Activated CD4-positive, CD25-positive, alpha-beta regulatory T cell treated with anti-CD3 and anti-CD28 coated beads, Interleukin-2, amount 50 U/mL, for 16 hours (primary cell): Measurements from ENCODE around the gene SUGP1.

Experiments
- DNase-seq: peaks from one replicate; pipeline ENCODE4 v3.0.0-alpha.2; 2020; ENCODE audit warnings: low read depth, low spot score

Gene SUGP1

DNA sequence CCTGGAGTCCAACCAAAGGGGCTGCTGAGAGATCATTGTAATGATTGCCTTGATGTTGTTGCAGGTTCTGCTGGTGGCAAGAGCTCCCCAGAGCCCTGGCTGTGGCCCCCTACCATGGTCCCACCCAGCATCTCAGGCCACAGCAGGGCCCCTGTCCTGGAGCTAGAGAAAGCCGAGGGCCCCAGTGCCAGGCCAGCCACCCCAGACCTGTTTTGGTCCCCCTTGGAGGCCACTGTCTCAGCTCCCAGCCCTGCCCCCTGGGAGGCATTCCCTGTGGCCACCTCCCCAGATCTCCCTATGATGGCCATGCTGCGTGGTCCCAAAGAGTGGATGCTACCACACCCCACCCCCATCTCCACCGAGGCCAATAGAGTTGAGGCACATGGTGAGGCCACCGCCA lies 93.1 kb downstream of the SUGP1 start:
- DNase-seq, result no peak

DNA sequence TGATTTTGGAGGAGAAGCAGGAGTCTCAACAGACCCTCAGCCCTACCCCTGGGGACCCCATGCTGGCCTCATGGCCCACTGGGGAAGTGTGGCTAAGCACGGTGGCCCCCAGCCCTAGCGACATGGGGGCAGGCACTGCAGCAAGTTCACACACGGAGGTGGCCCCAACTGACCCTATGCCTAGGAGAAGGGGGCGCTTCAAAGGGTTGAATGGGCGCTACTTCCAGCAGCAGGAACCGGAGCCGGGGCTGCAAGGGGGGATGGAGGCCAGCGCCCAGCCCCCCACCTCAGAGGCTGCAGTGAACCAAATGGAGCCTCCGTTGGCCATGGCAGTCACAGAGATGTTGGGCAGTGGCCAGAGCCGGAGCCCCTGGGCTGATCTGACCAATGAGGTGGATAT lies 93.6 kb downstream of the SUGP1 start:
- DNase-seq, result no peak

DNA sequence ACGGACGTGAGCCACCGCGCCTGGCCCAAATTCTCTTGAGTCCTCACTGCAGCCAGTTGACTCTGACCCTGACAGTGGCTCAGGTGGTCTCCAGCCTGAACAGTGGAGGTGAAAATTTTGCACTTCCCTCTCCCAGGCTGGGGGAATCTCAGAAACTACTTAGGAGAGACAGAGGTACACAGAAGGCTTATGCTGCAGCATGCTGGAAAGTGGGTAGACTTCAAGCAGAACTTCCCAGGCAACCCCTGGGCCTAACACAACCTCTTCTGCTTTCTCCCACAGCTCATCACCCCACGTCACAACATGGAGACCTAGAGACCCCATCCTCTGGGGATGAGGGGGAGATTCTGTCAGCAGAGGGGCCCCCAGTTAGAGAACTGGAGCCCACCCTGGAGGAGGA lies 94.1 kb downstream of the SUGP1 start:
- DNase-seq, result no peak
